ENCODE measurements around the gene PLSCR1.

DNA sequence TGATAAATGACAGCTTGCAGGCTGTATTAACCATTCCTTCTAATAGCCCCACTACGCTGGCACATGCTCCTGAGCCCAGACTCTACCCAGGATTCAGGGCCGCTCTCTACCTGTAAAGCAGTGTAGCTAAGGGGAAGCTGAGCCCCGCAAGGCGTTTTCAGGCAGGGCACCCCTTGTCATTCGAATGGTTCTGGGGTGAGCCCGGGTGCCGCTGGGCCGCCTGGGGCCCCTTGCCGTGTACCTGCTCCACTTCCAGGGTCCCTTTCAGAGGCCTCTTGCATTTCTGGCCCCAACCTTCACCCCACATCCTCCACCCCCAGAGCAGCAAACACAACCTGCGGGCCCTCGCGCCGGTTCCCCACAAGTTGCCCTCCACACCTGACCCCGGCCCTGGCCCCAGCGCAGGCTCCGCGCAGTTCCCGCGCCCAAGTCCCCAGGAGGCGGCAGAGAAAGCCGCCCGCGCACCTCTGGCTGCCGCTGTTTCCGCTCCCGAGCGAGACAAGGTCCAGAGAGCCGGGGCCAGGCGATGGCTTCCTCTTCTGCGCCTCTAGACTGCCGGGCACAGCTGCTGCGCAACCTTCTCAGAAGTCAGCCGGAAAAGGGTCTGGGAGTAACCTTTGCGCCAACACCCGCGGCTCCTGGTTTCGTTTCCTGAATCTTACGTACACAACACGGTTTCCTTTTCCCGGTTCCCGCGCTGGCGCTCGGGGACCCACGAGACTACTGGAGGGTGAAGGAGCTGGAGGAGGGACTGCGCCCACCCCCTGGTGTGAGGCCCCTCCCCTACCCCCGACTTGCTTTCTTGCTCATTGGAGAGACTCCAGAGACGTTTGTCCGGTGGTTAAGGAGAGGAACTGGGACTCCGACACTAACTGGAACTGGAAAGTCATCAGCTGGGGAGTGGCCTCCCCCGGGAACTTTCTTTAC, at the start of gene PLSCR1:
- TF ChIP-seq, protein P1, sequence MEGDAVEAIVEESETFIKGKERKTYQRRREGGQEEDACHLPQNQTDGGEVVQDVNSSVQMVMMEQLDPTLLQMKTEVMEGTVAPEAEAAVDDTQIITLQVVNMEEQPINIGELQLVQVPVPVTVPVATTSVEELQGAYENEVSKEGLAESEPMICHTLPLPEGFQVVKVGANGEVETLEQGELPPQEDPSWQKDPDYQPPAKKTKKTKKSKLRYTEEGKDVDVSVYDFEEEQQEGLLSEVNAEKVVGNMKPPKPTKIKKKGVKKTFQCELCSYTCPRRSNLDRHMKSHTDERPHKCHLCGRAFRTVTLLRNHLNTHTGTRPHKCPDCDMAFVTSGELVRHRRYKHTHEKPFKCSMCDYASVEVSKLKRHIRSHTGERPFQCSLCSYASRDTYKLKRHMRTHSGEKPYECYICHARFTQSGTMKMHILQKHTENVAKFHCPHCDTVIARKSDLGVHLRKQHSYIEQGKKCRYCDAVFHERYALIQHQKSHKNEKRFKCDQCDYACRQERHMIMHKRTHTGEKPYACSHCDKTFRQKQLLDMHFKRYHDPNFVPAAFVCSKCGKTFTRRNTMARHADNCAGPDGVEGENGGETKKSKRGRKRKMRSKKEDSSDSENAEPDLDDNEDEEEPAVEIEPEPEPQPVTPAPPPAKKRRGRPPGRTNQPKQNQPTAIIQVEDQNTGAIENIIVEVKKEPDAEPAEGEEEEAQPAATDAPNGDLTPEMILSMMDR (IDR thresholded peaks at IDR 0.05 in 8 of 11, conservative IDR thresholded peaks at IDR 0.05 in 3 of 11) = peak in 2 of 11 experiments; percentile 21 to 28
- TF ChIP-seq POLR2A (IDR thresholded peaks at IDR 0.05) = peak; percentile 67 to 92 (median 77)
- TF ChIP-seq POLR2AphosphoS5 (IDR thresholded peaks at IDR 0.05) = peak; percentile 96 to 97 (median 97)
